ENCODE results near the gene GALNT7. TPM values are rescaled to one million over a fixed set of nuclear protein-coding genes. Genes with fewer than 3 reads are reported as not detected.
A peak's percentile ranks its signal among the peaks of the same experiment; 100 is the strongest.

GALNT7 gene
- total RNA-seq, 2 experiments from 2014 or later = 8.5 to 11.1 TPM

- Mint-ChIP-seq H3K4me3 (no peak overlapping the region), H3K9me3 (no peaks in the 10 kb centered on the region), H3K27me3 (ENCODE audit: low read depth) (no peaks in the 10 kb centered on the region), H3K36me3 (ENCODE audit: low read depth) (no peaks in the 10 kb centered on the region), H3K4me1 (ENCODE audit: low read depth) (peaks cover 16% of the 10 kb centered on the region), H3K27ac (no peak overlapping the region)
- intact Hi-C loops (cut with micrococcal nuclease) = no loop called here
- DNase-seq = no peak
- CTCF ChIA-PET = interaction anchor here (0.6 to 1.5 kb wide), 6 partner anchors 25 to 648 kb away, joined by 3 to 9 read pairs (median 3); no protein-coding TSS in a partner anchor
Observed at GRCh38 chr4:173261052-173261451, 92.4 kb downstream of the GALNT7 start.

- Mint-ChIP-seq H3K4me3 (no peak overlapping the region), H3K9me3 (no peaks in the 10 kb centered on the region)
Observed at GRCh38 chr4:173262375-173262774, 93.8 kb downstream of the GALNT7 start.

GRCh38 chr4:173264245-173264644 is 95.6 kb downstream of the GALNT7 start:
- no peaks in the 10 kb centered on the region for H3K27me3 Mint-ChIP-seq (ENCODE audit: low read depth)
- H3K27ac Mint-ChIP-seq = no peak overlapping the region
- intact Hi-C loops (cut with micrococcal nuclease) = no loop called here
- H3K36me3 Mint-ChIP-seq (ENCODE audit: low read depth) = no peaks in the 10 kb centered on the region
- DNase-seq = no peak
- peaks cover 18% of the 10 kb centered on the region for H3K4me1 Mint-ChIP-seq (ENCODE audit: low read depth)
- H3K4me3 Mint-ChIP-seq = peak overlapping the region; percentile 15
- no peaks in the 10 kb centered on the region for H3K9me3 Mint-ChIP-seq
- CTCF ChIA-PET = interaction anchor here (0.7 to 2.7 kb wide), 4 partner anchors 37 to 251 kb away, joined by 3 to 13 read pairs (median 6); no protein-coding TSS in a partner anchor

More at GRCh38 chr4:173262375-173262774, 93.8 kb downstream of the GALNT7 start:
- intact Hi-C loops (cut with micrococcal nuclease) = no loop called here
- Mint-ChIP-seq H3K36me3 (ENCODE audit: low read depth) (no peaks in the 10 kb centered on the region), H3K27me3 (ENCODE audit: low read depth) (no peaks in the 10 kb centered on the region), H3K4me1 (ENCODE audit: low read depth) (peaks cover 16% of the 10 kb centered on the region), H3K27ac (no peak overlapping the region)
- DNase-seq = no peak
- CTCF ChIA-PET = interaction anchor here (0.6 kb wide), 1 partner anchor 60 kb away, joined by 3 read pairs; no protein-coding TSS in a partner anchor

GRCh38 chr4:173264684-173265185 is 96.1 kb downstream of the GALNT7 start:
- Mint-ChIP-seq H3K36me3 (ENCODE audit: low read depth) (no peaks in the 10 kb centered on the region), H3K27ac (no peak overlapping the region), H3K4me3 (peak overlapping the region; percentile 15), H3K9me3 (no peaks in the 10 kb centered on the region), H3K27me3 (ENCODE audit: low read depth) (no peaks in the 10 kb centered on the region), H3K4me1 (ENCODE audit: low read depth) (peaks cover 18% of the 10 kb centered on the region)
- intact Hi-C loops (cut with micrococcal nuclease) = no loop called here
- CTCF ChIA-PET = interaction anchor here (1.0 to 2.7 kb wide), 4 partner anchors 37 to 251 kb away, joined by 3 to 13 read pairs (median 6); no protein-coding TSS in a partner anchor
- DNase-seq = peak; percentile 57

- H3K27ac Mint-ChIP-seq = no peak overlapping the region
- H3K9me3 Mint-ChIP-seq = no peaks in the 10 kb centered on the region
Observed at GRCh38 chr4:173265751-173266150, 97.1 kb downstream of the GALNT7 start.

GRCh38 chr4:173267711-173268110 is 99.1 kb downstream of the GALNT7 start:
- Mint-ChIP-seq H3K9me3 (no peaks in the 10 kb centered on the region), H3K36me3 (ENCODE audit: low read depth) (peaks cover 1% of the 10 kb centered on the region), H3K4me3 (no peak overlapping the region), H3K4me1 (ENCODE audit: low read depth) (peaks cover 18% of the 10 kb centered on the region), H3K27me3 (ENCODE audit: low read depth) (no peaks in the 10 kb centered on the region), H3K27ac (no peak overlapping the region)
- DNase-seq = no peak
- intact Hi-C loops (cut with micrococcal nuclease) = no loop called here
- CTCF ChIA-PET = interaction anchor here (0.6 to 1.5 kb wide), 3 partner anchors 21 to 254 kb away, joined by 4 to 6 read pairs (median 4); no protein-coding TSS in a partner anchor

More at GRCh38 chr4:173265751-173266150, 97.1 kb downstream of the GALNT7 start:
- peaks cover 18% of the 10 kb centered on the region for H3K4me1 Mint-ChIP-seq (ENCODE audit: low read depth)
- H3K27me3 Mint-ChIP-seq (ENCODE audit: low read depth) = no peaks in the 10 kb centered on the region
- no peak overlapping the region for H3K4me3 Mint-ChIP-seq
- no peaks in the 10 kb centered on the region for H3K36me3 Mint-ChIP-seq (ENCODE audit: low read depth)
- intact Hi-C loops (cut with micrococcal nuclease) = no loop called here
- CTCF ChIA-PET = interaction anchor here (0.6 to 2.7 kb wide), 5 partner anchors 36 to 252 kb away, joined by 3 to 13 read pairs (median 3); no protein-coding TSS in a partner anchor
- DNase-seq = no peak

GRCh38 chr4:173269280-173269679 is 100.7 kb downstream of the GALNT7 start:
- CTCF ChIA-PET = interaction anchor here (0.8 to 1.5 kb wide), 4 partner anchors 12 to 255 kb away, joined by 3 to 5 read pairs (median 4); no protein-coding TSS in a partner anchor
- H3K27ac Mint-ChIP-seq = no peak overlapping the region

GRCh38 chr4:173270312-173271027 is 101.9 kb downstream of the GALNT7 start:
- H3K4me1 Mint-ChIP-seq (ENCODE audit: low read depth) = peaks cover 2% of the 10 kb centered on the region
- peaks cover 5% of the 10 kb centered on the region for H3K9me3 Mint-ChIP-seq
- H3K27me3 Mint-ChIP-seq (ENCODE audit: low read depth) = no peaks in the 10 kb centered on the region
- CTCF ChIA-PET = interaction anchor here (0.5 to 1.5 kb wide), 6 partner anchors 16 to 1182 kb away, joined by 3 to 5 read pairs (median 4); no protein-coding TSS in a partner anchor
- H3K27ac Mint-ChIP-seq = no peak overlapping the region
- DNase-seq = no peak
- H3K36me3 Mint-ChIP-seq (ENCODE audit: low read depth) = peaks cover 15% of the 10 kb centered on the region
- intact Hi-C loops (cut with micrococcal nuclease) = no loop called here
- H3K4me3 Mint-ChIP-seq = no peak overlapping the region

More at GRCh38 chr4:173269280-173269679, 100.7 kb downstream of the GALNT7 start:
- no peaks in the 10 kb centered on the region for H3K9me3 Mint-ChIP-seq
- H3K27me3 Mint-ChIP-seq (ENCODE audit: low read depth) = no peaks in the 10 kb centered on the region
- peaks cover 6% of the 10 kb centered on the region for H3K36me3 Mint-ChIP-seq (ENCODE audit: low read depth)
- no peak overlapping the region for H3K4me3 Mint-ChIP-seq
- H3K4me1 Mint-ChIP-seq (ENCODE audit: low read depth) = peaks cover 13% of the 10 kb centered on the region
- intact Hi-C loops (cut with micrococcal nuclease) = no loop called here
- no peak for DNase-seq

- no peak for DNase-seq
- CTCF ChIA-PET = no interaction called here
- peaks cover 2% of the 10 kb centered on the region for H3K4me1 Mint-ChIP-seq (ENCODE audit: low read depth)
- no peak overlapping the region for H3K4me3 Mint-ChIP-seq
- peaks cover 5% of the 10 kb centered on the region for H3K9me3 Mint-ChIP-seq
- H3K27me3 Mint-ChIP-seq (ENCODE audit: low read depth) = no peaks in the 10 kb centered on the region
- intact Hi-C loops (cut with micrococcal nuclease) = no loop called here
- no peak overlapping the region for H3K27ac Mint-ChIP-seq
- peaks cover 15% of the 10 kb centered on the region for H3K36me3 Mint-ChIP-seq (ENCODE audit: low read depth)
Observed at GRCh38 chr4:173272314-173272713, 103.7 kb downstream of the GALNT7 start.

GRCh38 chr4:173272996-173273395 is 104.4 kb downstream of the GALNT7 start:
- Mint-ChIP-seq H3K9me3 (peaks cover 5% of the 10 kb centered on the region), H3K4me3 (no peak overlapping the region), H3K27me3 (ENCODE audit: low read depth) (no peaks in the 10 kb centered on the region), H3K36me3 (ENCODE audit: low read depth) (peaks cover 15% of the 10 kb centered on the region), H3K27ac (no peak overlapping the region), H3K4me1 (ENCODE audit: low read depth) (no peaks in the 10 kb centered on the region)
- CTCF ChIA-PET = interaction anchor here (0.8 kb wide), 1 partner anchor 145 kb away, joined by 3 read pairs; no protein-coding TSS in a partner anchor
- intact Hi-C loops (cut with micrococcal nuclease) = no loop called here
- DNase-seq = no peak

- H3K4me3 Mint-ChIP-seq = no peak overlapping the region
Observed at GRCh38 chr4:173273941-173274340, 105.3 kb downstream of the GALNT7 start.

GRCh38 chr4:173274744-173275143 is 106.1 kb downstream of the GALNT7 start:
- Mint-ChIP-seq H3K27ac (no peak overlapping the region), H3K4me3 (no peak overlapping the region), H3K27me3 (ENCODE audit: low read depth) (no peaks in the 10 kb centered on the region), H3K9me3 (peaks cover 5% of the 10 kb centered on the region), H3K4me1 (ENCODE audit: low read depth) (no peaks in the 10 kb centered on the region), H3K36me3 (ENCODE audit: low read depth) (peaks cover 18% of the 10 kb centered on the region)
- CTCF ChIA-PET = interaction anchor here (0.9 kb wide), 1 partner anchor 27 kb away, joined by 5 read pairs; no protein-coding TSS in a partner anchor
- intact Hi-C loops (cut with micrococcal nuclease) = no loop called here
- no peak for DNase-seq

More at GRCh38 chr4:173273941-173274340, 105.3 kb downstream of the GALNT7 start:
- peaks cover 5% of the 10 kb centered on the region for H3K9me3 Mint-ChIP-seq
- H3K27me3 Mint-ChIP-seq (ENCODE audit: low read depth) = no peaks in the 10 kb centered on the region
- no peak for DNase-seq
- peaks cover 16% of the 10 kb centered on the region for H3K36me3 Mint-ChIP-seq (ENCODE audit: low read depth)
- H3K4me1 Mint-ChIP-seq (ENCODE audit: low read depth) = no peaks in the 10 kb centered on the region
- H3K27ac Mint-ChIP-seq = no peak overlapping the region
- CTCF ChIA-PET = interaction anchor here (0.8 kb wide), 1 partner anchor 144 kb away, joined by 3 read pairs; no protein-coding TSS in a partner anchor
- intact Hi-C loops (cut with micrococcal nuclease) = no loop called here
